Neuronal stem cell (in vitro differentiated cells): ENCODE data around the gene MROH2A.

Source experiments
- DNase-seq: peaks from one replicate; pipeline ENCODE4 v3.0.0-alpha.2; 2013; ENCODE audit warnings: low spot score
- H2AFZ ChIP-seq: one replicate; pipeline ENCODE4 v1.6.1; 2013; ENCODE audit warnings: mild to moderate bottlenecking, low read length, inconsistent platforms
- H2AK5ac ChIP-seq: 2 replicates; pipeline ENCODE4 v1.6.1; 2013; ENCODE audit warnings: low read depth, mild to moderate bottlenecking, inconsistent platforms, low read length, moderate library complexity, mixed read lengths
- H2BK120ac ChIP-seq: 2 replicates; pipeline ENCODE4 v1.6.1; 2013; ENCODE audit warnings: low read depth, mild to moderate bottlenecking, inconsistent platforms, low read length, moderate library complexity, mixed read lengths
- H2BK12ac ChIP-seq: one replicate; pipeline ENCODE4 v1.6.1; 2013; ENCODE audit warnings: low read length, inconsistent platforms
- H2BK15ac ChIP-seq: 2 replicates; pipeline ENCODE4 v1.6.1; 2013; ENCODE audit warnings: mild to moderate bottlenecking, low read length, inconsistent platforms, mixed read lengths
- H2BK5ac ChIP-seq: one replicate; pipeline ENCODE4 v1.6.1; 2013; ENCODE audit warnings: inconsistent platforms, mild to moderate bottlenecking, low read length, moderate library complexity
- H3K14ac ChIP-seq: one replicate; pipeline ENCODE4 v1.6.1; 2013; ENCODE audit warnings: low read length, inconsistent platforms
- H3K18ac ChIP-seq: 2 replicates; pipeline ENCODE4 v1.6.1; 2013; ENCODE audit warnings: low read length, inconsistent platforms
- H3K23ac ChIP-seq: 2 replicates; pipeline ENCODE4 v1.6.1; 2013; ENCODE audit warnings: low read depth, mild to moderate bottlenecking, mixed read lengths, low read length, inconsistent platforms; ENCODE audit not compliant: poor library complexity
- H3K27ac ChIP-seq: replicated peaks from 3 replicates; pipeline ENCODE4 v1.5.1; 2013; ENCODE audit warnings: low read length, inconsistent platforms
- H3K27me3 ChIP-seq, 3 experiments: 2 replicates each; pipeline ENCODE4 v1.6.1; 2013; ENCODE audit warnings: low read length in 3 of 3, mild to moderate bottlenecking in 2 of 3, inconsistent platforms in 1 of 3, low read depth in 1 of 3, mixed read lengths in 1 of 3, moderate library complexity in 1 of 3; ENCODE audit not compliant: control insufficient read depth in 3 of 3, insufficient read depth in 3 of 3
- H3K36me3 ChIP-seq, 2 donors: replicated peaks in 1 of 2; 2 replicates each; pipeline ENCODE4 v1.6.1; 2013; ENCODE audit warnings: low read length in 2 of 2; ENCODE audit not compliant: control insufficient read depth in 2 of 2, insufficient read depth in 2 of 2
- H3K4ac ChIP-seq: 2 replicates; pipeline ENCODE4 v1.6.1; 2013; ENCODE audit warnings: inconsistent platforms, mild to moderate bottlenecking, low read length, moderate library complexity
- H3K4me1 ChIP-seq, 2 donors: 1 replicate in 1 of 2; 2 replicates in 1 of 2; pipeline ENCODE4 v1.6.1; 2013; ENCODE audit warnings: low read length in 2 of 2, low read depth in 1 of 2; ENCODE audit not compliant: control insufficient read depth in 2 of 2, insufficient read depth in 1 of 2
- H3K4me2 ChIP-seq: one replicate; pipeline ENCODE4 v1.6.1; 2013; ENCODE audit warnings: mild to moderate bottlenecking, low read length, inconsistent platforms; ENCODE audit not compliant: insufficient read depth, poor library complexity, severe bottlenecking
- H3K4me3 ChIP-seq, 2 donors: 2 replicates each; pipeline ENCODE4 v1.5.1; 2013; ENCODE audit warnings: low read length in 2 of 2, mild to moderate bottlenecking in 2 of 2, inconsistent platforms in 1 of 2, moderate library complexity in 1 of 2
- H3K79me1 ChIP-seq: one replicate; pipeline ENCODE4 v1.6.1; 2013; ENCODE audit warnings: low read depth, mild to moderate bottlenecking, inconsistent platforms, low read length, moderate library complexity
- H3K9ac ChIP-seq: one replicate; pipeline ENCODE4 v1.6.1; 2013; ENCODE audit warnings: mild to moderate bottlenecking, low read depth, low read length, inconsistent platforms; ENCODE audit not compliant: poor library complexity
- H3K9me3 ChIP-seq, 2 donors: replicated peaks in 1 of 2; 2 replicates each; pipeline versions ENCODE3 to v1.6.1; 2013; ENCODE audit warnings: low read length in 2 of 2, mild to moderate bottlenecking in 2 of 2, inconsistent platforms in 1 of 2, low read depth in 1 of 2, mixed read lengths in 1 of 2, moderate library complexity in 1 of 2; ENCODE audit not compliant: control insufficient read depth in 2 of 2, insufficient read depth in 1 of 2
- H4K8ac ChIP-seq: one replicate; pipeline ENCODE4 v1.6.1; 2013; ENCODE audit warnings: low read depth, mild to moderate bottlenecking, inconsistent platforms, low read length, moderate library complexity
- H4K91ac ChIP-seq: one replicate; pipeline ENCODE4 v1.6.1; 2013; ENCODE audit warnings: low read length, low read depth, mild to moderate bottlenecking, inconsistent platforms; ENCODE audit not compliant: poor library complexity
- WGBS, 2 donors: extraction: QIAGEN DNeasy Blood & Tissue Kit; methylation state at CpG; one replicate each; pipeline ENCODE4 v1.1.7; 2013; ENCODE audit warnings: missing lambda C conversion rate in 2 of 2, mixed read lengths in 1 of 2; ENCODE audit not compliant: insufficient read length in 2 of 2, insufficient replicate concordance in 1 of 2; ENCODE audit errors: extremely low coverage in 2 of 2; 5-methylcytosine and 5-hydroxymethylcytosine counted together

The MROH2A gene

DNA sequence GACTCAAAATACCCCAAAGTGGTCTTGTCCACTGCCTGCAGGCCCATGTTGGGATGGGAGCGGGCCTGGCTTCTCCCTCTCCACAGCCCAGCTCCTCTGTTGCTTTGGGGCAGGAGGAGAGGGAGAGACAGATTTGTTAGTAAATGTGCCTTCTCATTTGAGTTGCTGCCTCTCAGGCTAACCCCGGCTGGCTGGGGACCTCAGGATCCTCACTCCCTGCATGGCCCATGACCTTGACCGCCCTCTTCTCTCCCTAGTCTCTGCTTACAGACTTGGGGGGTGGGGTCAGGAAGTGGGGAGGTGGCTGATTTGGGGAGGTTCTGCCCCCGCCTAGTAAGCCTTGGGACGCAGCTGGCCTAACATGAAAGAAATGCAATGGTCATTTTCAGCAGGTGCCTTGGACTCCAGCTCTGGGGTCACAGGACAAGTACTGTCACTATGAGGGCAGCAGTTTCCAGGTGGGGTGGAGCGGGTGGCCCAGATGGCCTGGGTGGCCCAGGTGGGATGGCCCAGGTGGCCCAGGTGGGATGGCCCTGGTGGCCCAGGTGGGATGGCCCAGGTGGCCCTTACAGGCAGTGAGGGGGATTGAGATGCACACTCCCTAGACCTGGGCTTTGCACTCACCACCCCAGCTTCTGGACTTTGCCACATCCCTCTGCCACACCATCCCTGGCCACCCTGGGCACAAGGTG lies 52.1 kb downstream of the MROH2A start:
- H4K91ac ChIP-seq = peak overlapping the region; percentile 69
- no CpG with 5 or more reads among the region's 6 CpGs for WGBS, 2 donors
- no peak overlapping the region for H3K18ac ChIP-seq
- no peaks in the 10 kb centered on the region for H3K27me3 ChIP-seq
- no peak overlapping the region for H2BK15ac ChIP-seq
- no peak overlapping the region for H2BK5ac ChIP-seq
- H2BK120ac ChIP-seq = no peak overlapping the region
- H3K9ac ChIP-seq = peak overlapping the region; percentile 18
- H3K4ac ChIP-seq = no peak overlapping the region
- peaks cover 6% of the 10 kb centered on the region in 2 donors for H3K4me1 ChIP-seq
- no peak for DNase-seq
- H2AK5ac ChIP-seq = peak overlapping the region; percentile 52
- no peak overlapping the region for H3K23ac ChIP-seq
- no peak overlapping the region for H3K27ac ChIP-seq
- H3K9me3 ChIP-seq = no peaks in the 10 kb centered on the region
- peaks cover 8 to 22% of the 10 kb centered on the region in 2 donors for H3K36me3 ChIP-seq
- H3K4me3 ChIP-seq = no peak overlapping the region
- no peak overlapping the region for H3K4me2 ChIP-seq
- peak overlapping the region; percentile 48 for H4K8ac ChIP-seq
- no peak overlapping the region for H2AFZ ChIP-seq
- H2BK12ac ChIP-seq = no peak overlapping the region
- peaks cover 1% of the 10 kb centered on the region for H3K79me1 ChIP-seq
- peak overlapping the region; percentile 65 for H3K14ac ChIP-seq

- no CpG with 5 or more reads among the region's 14 CpGs for WGBS, 2 donors
- H4K8ac ChIP-seq = peak overlapping the region; percentile 48
- peaks cover 15 to 31% of the 10 kb centered on the region in 2 donors for H3K36me3 ChIP-seq
- no peaks in the 10 kb centered on the region for H3K27me3 ChIP-seq
- H3K9ac ChIP-seq = no peak overlapping the region
- peaks cover 6% of the 10 kb centered on the region in 2 donors for H3K4me1 ChIP-seq
- no peak overlapping the region for H2BK12ac ChIP-seq
- H2AK5ac ChIP-seq = peak overlapping the region; percentile 63
- no peak overlapping the region for H2AFZ ChIP-seq
- no peak overlapping the region for H3K4me2 ChIP-seq
- H2BK120ac ChIP-seq = peak overlapping the region; percentile 67
- peak overlapping the region; percentile 65 for H3K14ac ChIP-seq
- peaks cover 1% of the 10 kb centered on the region for H3K79me1 ChIP-seq
- peak overlapping the region; percentile 46 for H3K23ac ChIP-seq
- H3K9me3 ChIP-seq = peaks cover 0 to 2% of the 10 kb centered on the region in 2 donors
- peak overlapping the region; percentile 42 for H3K18ac ChIP-seq
- H3K4me3 ChIP-seq = no peak overlapping the region
- peak overlapping the region; percentile 35 for H2BK5ac ChIP-seq
- no peak overlapping the region for H4K91ac ChIP-seq
- DNase-seq = no peak
- H3K4ac ChIP-seq = no peak overlapping the region
- no peak overlapping the region for H2BK15ac ChIP-seq
- H3K27ac ChIP-seq = no peak overlapping the region
These were observed 53.0 kb downstream of the MROH2A start for GRCh38 chr2:233831011-233831721.

DNA sequence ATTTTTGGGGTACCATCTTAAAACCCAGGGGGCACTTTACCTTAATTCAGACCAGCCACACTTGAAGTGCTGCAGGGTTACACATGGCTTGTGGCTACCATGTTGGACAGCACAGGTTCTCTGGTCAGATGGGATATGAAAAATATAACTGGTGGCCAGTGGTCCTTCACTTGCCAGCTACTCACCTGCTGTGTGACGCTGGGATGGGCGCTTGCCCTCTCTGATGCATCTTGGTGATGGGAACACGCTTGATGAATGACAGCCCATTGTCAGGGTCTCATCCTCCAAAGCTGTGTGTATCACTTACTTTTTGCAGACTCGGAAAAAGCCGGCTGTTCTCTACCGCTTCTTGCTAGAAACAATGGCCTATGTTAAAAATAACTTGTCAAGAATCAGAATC lies 53.7 kb downstream of the MROH2A start:
- WGBS, 2 donors = no CpG with 5 or more reads among the region's 6 CpGs
- H4K8ac ChIP-seq = no peak overlapping the region
- H3K4me2 ChIP-seq = no peak overlapping the region
- peaks cover 1% of the 10 kb centered on the region for H3K79me1 ChIP-seq
- H3K14ac ChIP-seq = no peak overlapping the region
- H3K9ac ChIP-seq = no peak overlapping the region
- no peak overlapping the region for H3K23ac ChIP-seq
- H2BK5ac ChIP-seq = no peak overlapping the region
- no peak overlapping the region for H2AK5ac ChIP-seq
- peaks cover 20 to 38% of the 10 kb centered on the region in 2 donors for H3K36me3 ChIP-seq
- H2AFZ ChIP-seq = no peak overlapping the region
- H4K91ac ChIP-seq = no peak overlapping the region
- H3K27ac ChIP-seq = no peak overlapping the region
- H2BK12ac ChIP-seq = no peak overlapping the region
- H2BK15ac ChIP-seq = no peak overlapping the region
- no peak overlapping the region for H3K4ac ChIP-seq
- no peak overlapping the region for H2BK120ac ChIP-seq
- H3K27me3 ChIP-seq = no peaks in the 10 kb centered on the region
- DNase-seq = no peak
- H3K4me1 ChIP-seq = peaks cover 6% of the 10 kb centered on the region in 2 donors
- H3K18ac ChIP-seq = no peak overlapping the region
- peaks cover 0 to 3% of the 10 kb centered on the region in 2 donors for H3K9me3 ChIP-seq
- no peak overlapping the region for H3K4me3 ChIP-seq

- Histone ChIP-seq H2AFZ (peak overlapping the region; percentile 11), H3K79me1 (peaks cover 1% of the 10 kb centered on the region), H2BK15ac (no peak overlapping the region), H3K23ac (no peak overlapping the region), H2BK12ac (no peak overlapping the region), H3K9ac (no peak overlapping the region), H3K4me1 (peaks cover 6% of the 10 kb centered on the region in 2 donors), H3K4me3 (no peak overlapping the region), H3K27ac (no peak overlapping the region), H3K4ac (no peak overlapping the region), H2BK5ac (no peak overlapping the region), H2AK5ac (no peak overlapping the region), H3K36me3 (peaks cover 20 to 43% of the 10 kb centered on the region in 2 donors), H3K18ac (peak overlapping the region; percentile 60), H4K91ac (no peak overlapping the region), H2BK120ac (no peak overlapping the region), H4K8ac (no peak overlapping the region), H3K27me3 (no peaks in the 10 kb centered on the region), H3K9me3 (peaks cover 0 to 3% of the 10 kb centered on the region in 2 donors), H3K4me2 (no peak overlapping the region), H3K14ac (no peak overlapping the region)
- DNase-seq = no peak
- no CpG with 5 or more reads among the region's 9 CpGs for WGBS, 2 donors
These were observed 54.3 kb downstream of the MROH2A start for GRCh38 chr2:233832414-233832813.
